OCI-LY1 (cell line): ENCODE data around the gene RUVBL2.

Experiments used
- H2AFZ ChIP-seq: fragments of 200-600 bp; sonication (generic), shearing (Covaris generic); 2 replicates; pipeline ENCODE4 v1.6.0; 2014; ENCODE audit warnings: antibody characterized with exemption, mild to moderate bottlenecking, low read length
- H3F3A ChIP-seq: fragments of 200-600 bp; sonication (generic), shearing (Covaris generic); 2 replicates; pipeline ENCODE4 v1.6.0; 2014; ENCODE audit warnings: mild to moderate bottlenecking, antibody characterized with exemption, low read length, moderate library complexity; ENCODE audit not compliant: insufficient read depth
- H3K27ac ChIP-seq: fragments of 200-600 bp; sonication (generic); 2 replicates; pipeline ENCODE4 v1.5.1; 2014; ENCODE audit warnings: low read length, mixed run types, mild to moderate bottlenecking, low read depth; ENCODE audit not compliant: poor library complexity, severe bottlenecking
- H3K27me3 ChIP-seq: fragments of 200-600 bp; sonication (generic); 2 replicates; pipeline ENCODE4 v1.6.0; 2014; ENCODE audit warnings: antibody characterized with exemption, mild to moderate bottlenecking, low read length, moderate library complexity; ENCODE audit not compliant: insufficient read depth
- H3K36me3 ChIP-seq: fragments of 200-600 bp; sonication (generic); 2 replicates; pipeline ENCODE4 v1.6.1; 2014; ENCODE audit warnings: mild to moderate bottlenecking, antibody characterized with exemption, low read length, moderate library complexity, mixed read lengths; ENCODE audit not compliant: insufficient read depth
- H3K4me1 ChIP-seq: fragments of 200-600 bp; sonication (generic); 2 replicates; pipeline ENCODE4 v1.5.1; 2014; ENCODE audit warnings: mild to moderate bottlenecking, low read length, moderate library complexity; ENCODE audit not compliant: insufficient read depth, severe bottlenecking
- H3K4me2 ChIP-seq: fragments of 200-600 bp; sonication (generic), shearing (Covaris generic); 2 replicates; pipeline ENCODE4 v1.6.1; 2014; ENCODE audit warnings: low read length
- H3K4me3 ChIP-seq: fragments of 200-600 bp; sonication (generic); 2 replicates; pipeline ENCODE4 v1.5.1; 2014; ENCODE audit warnings: low read length, low read depth, mild to moderate bottlenecking, mixed read lengths; ENCODE audit not compliant: poor library complexity, severe bottlenecking
- H3K79me2 ChIP-seq: fragments of 200-600 bp; shearing (Covaris generic); 2 replicates; pipeline ENCODE4 v1.6.1; 2016; ENCODE audit warnings: mixed run types, low read length, mixed read lengths; ENCODE audit not compliant: insufficient read depth
- H3K9ac ChIP-seq: fragments of 200-600 bp; sonication (generic), shearing (Covaris generic); 2 replicates; pipeline ENCODE4 v1.6.1; 2014; ENCODE audit warnings: mild to moderate bottlenecking, low read length, mixed read lengths
- H3K9me2 ChIP-seq: fragments of 200-600 bp; sonication (generic), shearing (Covaris generic); 2 replicates; pipeline ENCODE4 v1.6.1; 2014; ENCODE audit warnings: low read depth, mild to moderate bottlenecking, low read length, mixed read lengths
- H3K9me3 ChIP-seq: fragments of 200-600 bp; shearing (Covaris generic); 2 replicates; pipeline ENCODE4 v1.6.1; 2014; ENCODE audit warnings: low read length, mixed read lengths
- H4K20me1 ChIP-seq: fragments of 200-600 bp; sonication (generic), shearing (Covaris generic); 2 replicates; pipeline ENCODE4 v1.6.0; 2016; ENCODE audit warnings: mild to moderate bottlenecking, low read length; ENCODE audit not compliant: insufficient read depth
- EZH2 ChIP-seq: fragments of 200-600 bp; sonication (generic), shearing (Covaris generic); IDR thresholded peaks from 2 replicates; pipeline ENCODE4 v1.8.0; 2017; ENCODE audit warnings: borderline replicate concordance, mixed run types, mild to moderate bottlenecking, antibody characterized with exemption, low read length, moderate library complexity, mixed read lengths
- TF ChIP-seq, protein P1 (sequence below): fragments of 200-600 bp; sonication (generic), shearing (Covaris generic); IDR thresholded peaks from 2 replicates; pipeline ENCODE4 v1.5.1; 2017; ENCODE audit warnings: mild to moderate bottlenecking, antibody characterized with exemption, low read length, moderate library complexity, mixed read lengths

RUVBL2 gene

DNA sequence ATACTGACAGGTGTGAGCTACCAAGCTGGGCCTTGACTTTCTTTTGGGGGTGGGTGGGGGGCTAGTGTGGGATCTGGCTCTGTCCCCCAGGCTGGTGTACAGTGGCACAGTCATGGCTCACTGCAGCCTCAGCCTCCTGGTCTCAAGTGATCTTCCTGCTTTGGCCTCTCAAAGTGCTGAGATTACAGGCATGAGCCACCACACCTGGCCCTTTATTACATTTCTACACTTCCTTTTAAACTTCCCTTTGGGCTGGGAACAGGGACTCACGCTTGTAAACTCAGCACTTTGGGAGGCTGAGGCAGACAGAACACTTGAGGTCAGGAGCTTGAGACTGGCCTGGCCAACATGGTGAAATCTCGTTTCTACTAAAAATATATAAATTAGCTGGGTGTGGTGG, 16.6 kb upstream of the RUVBL2 start:
- Histone ChIP-seq H3K9me2 (no peaks in the 10 kb centered on the region), H2AFZ (no peak overlapping the region), H3K9me3 (no peaks in the 10 kb centered on the region), H4K20me1 (no peaks in the 10 kb centered on the region), H3K4me2 (no peak overlapping the region), H3K4me3 (no peak overlapping the region), H3K79me2 (no peaks in the 10 kb centered on the region), H3F3A (no peaks in the 10 kb centered on the region), H3K4me1 (no peaks in the 10 kb centered on the region), H3K36me3 (peaks cover 16% of the 10 kb centered on the region), H3K9ac (no peak overlapping the region), H3K27me3 (no peaks in the 10 kb centered on the region), H3K27ac (no peak overlapping the region)
- TF ChIP-seq EZH2 = no peak
- TF ChIP-seq, protein P1, sequence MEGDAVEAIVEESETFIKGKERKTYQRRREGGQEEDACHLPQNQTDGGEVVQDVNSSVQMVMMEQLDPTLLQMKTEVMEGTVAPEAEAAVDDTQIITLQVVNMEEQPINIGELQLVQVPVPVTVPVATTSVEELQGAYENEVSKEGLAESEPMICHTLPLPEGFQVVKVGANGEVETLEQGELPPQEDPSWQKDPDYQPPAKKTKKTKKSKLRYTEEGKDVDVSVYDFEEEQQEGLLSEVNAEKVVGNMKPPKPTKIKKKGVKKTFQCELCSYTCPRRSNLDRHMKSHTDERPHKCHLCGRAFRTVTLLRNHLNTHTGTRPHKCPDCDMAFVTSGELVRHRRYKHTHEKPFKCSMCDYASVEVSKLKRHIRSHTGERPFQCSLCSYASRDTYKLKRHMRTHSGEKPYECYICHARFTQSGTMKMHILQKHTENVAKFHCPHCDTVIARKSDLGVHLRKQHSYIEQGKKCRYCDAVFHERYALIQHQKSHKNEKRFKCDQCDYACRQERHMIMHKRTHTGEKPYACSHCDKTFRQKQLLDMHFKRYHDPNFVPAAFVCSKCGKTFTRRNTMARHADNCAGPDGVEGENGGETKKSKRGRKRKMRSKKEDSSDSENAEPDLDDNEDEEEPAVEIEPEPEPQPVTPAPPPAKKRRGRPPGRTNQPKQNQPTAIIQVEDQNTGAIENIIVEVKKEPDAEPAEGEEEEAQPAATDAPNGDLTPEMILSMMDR = no peak

DNA sequence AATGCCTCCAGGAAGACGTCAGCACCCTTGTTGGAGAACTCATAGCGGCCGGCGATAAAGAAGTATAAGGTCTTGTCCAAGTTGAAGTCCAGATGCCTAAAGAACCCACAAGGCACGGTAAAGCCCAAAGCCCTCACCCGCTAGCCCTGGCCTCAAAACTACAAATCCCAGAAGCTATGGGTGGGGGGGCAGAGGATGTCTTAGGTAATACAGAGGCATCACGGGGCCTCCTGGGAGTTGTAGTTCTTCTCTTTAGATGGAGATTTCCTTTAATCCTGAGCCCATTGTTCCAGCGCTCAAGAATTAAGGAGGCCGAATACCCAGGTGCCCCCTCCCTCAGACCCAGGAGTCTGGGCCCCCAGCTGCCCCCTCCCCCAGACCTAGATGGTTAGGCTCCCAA, 11.4 kb upstream of the RUVBL2 start:
- Histone ChIP-seq H3K27ac (no peak overlapping the region), H3F3A (no peaks in the 10 kb centered on the region), H3K4me1 (peaks cover 6% of the 10 kb centered on the region), H3K27me3 (no peaks in the 10 kb centered on the region), H3K9ac (no peak overlapping the region), H3K36me3 (peaks cover 42% of the 10 kb centered on the region), H3K9me3 (no peaks in the 10 kb centered on the region), H3K79me2 (no peaks in the 10 kb centered on the region), H2AFZ (no peak overlapping the region), H4K20me1 (no peaks in the 10 kb centered on the region), H3K9me2 (no peaks in the 10 kb centered on the region), H3K4me2 (no peak overlapping the region), H3K4me3 (no peak overlapping the region)
- TF ChIP-seq, protein P1 = no peak

DNA sequence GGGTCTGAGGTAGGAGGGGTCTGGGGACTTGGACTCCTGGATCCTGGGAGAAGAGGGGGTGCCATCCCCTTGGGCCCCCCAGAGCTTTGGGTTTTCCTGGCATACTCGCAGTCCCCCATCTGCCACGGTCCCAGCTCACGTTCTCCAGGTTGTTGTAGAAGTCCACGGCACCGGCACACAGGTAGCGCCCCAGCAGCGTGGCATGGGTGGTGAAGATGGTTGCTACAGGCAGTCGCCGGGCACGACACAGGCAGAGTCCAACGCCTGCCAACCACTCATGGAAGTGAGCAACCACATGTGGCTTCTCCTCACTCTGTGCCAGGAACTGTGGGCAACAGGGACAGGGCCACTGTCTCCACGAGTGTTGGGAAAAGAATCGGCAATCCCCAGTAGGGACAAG, 8.0 kb upstream of the RUVBL2 start:
- Histone ChIP-seq H3K9me3 (no peaks in the 10 kb centered on the region), H3F3A (no peaks in the 10 kb centered on the region), H3K4me3 (no peak overlapping the region), H3K4me2 (no peak overlapping the region), H3K9ac (no peak overlapping the region), H3K79me2 (no peaks in the 10 kb centered on the region), H3K9me2 (no peaks in the 10 kb centered on the region), H3K27ac (no peak overlapping the region), H2AFZ (no peak overlapping the region), H3K4me1 (peaks cover 14% of the 10 kb centered on the region), H3K36me3 (peaks cover 46% of the 10 kb centered on the region), H3K27me3 (no peaks in the 10 kb centered on the region), H4K20me1 (no peaks in the 10 kb centered on the region)
- no peak for TF ChIP-seq EZH2
- TF ChIP-seq, protein P1 = no peak
